ENCODE results near the gene PAFAH1B2. TPM values are rescaled to one million over a fixed set of nuclear protein-coding genes. Genes with fewer than 3 reads are reported as not detected.
A peak's percentile ranks its signal among the peaks of the same experiment; 100 is the strongest.

Gene PAFAH1B2
- total and polyA plus RNA-seq, 8 donors, result 14.9 to 174 (median 32.0) TPM

GRCh38 chr11:117199053-117199915, 55.2 kb downstream of the PAFAH1B2 start, which contains the start of gene TAGLN:
TAGLN (plus strand) TSS chr11:117199370; CDS start chr11:117203014, 3,644 bp downstream.
- Histone ChIP-seq H3K27ac (peak within 1 kb of the TSS; percentile 62 to 94 (median 89)), H3K9me3 (no peaks in the 10 kb centered on the region), H3K4me1 (peaks cover 22 to 76% (median 61%) of the 10 kb centered on the region in 4 donors), H3K27me3 (no peaks in the 10 kb centered on the region), H3K36me3 (peaks cover 18 to 59% (median 47%) of the 10 kb centered on the region in 4 donors), H3K4me3 (peak within 1 kb of the TSS; percentile 40 to 59 (median 54))
- WGBS, 5 donors, result 37 to 54% (median 51%) methylated on average over 17 to 34 of the region's 34 CpGs
- intact Hi-C loops (cut with DNase I; ENCODE audit: low total_unique reads), result no loop called here
- DNase-seq, result peak; percentile 47 to 94
- TF ChIP-seq EP300 (IDR thresholded peaks at IDR 0.05) (peak; percentile 65), POLR2AphosphoS5 (IDR thresholded peaks at IDR 0.05) (peak; percentile 74 to 94 (median 89)), POLR2A (IDR thresholded peaks at IDR 0.05) (peak in 2 of 4 donors; percentile 51 to 57), CTCF (IDR thresholded peaks at IDR 0.05) (no peak)

GRCh38 chr11:117199916-117200812, 56.1 kb downstream of the PAFAH1B2 start:
- H3K9me3 ChIP-seq, result no peaks in the 10 kb centered on the region
- H3K4me3 ChIP-seq, result peak overlapping the region; percentile 40 to 59 (median 54)
- peak overlapping the region; percentile 59 to 94 (median 89) for H3K27ac ChIP-seq
- H3K27me3 ChIP-seq, result no peaks in the 10 kb centered on the region
- H3K4me1 ChIP-seq, result peaks cover 22 to 82% (median 62%) of the 10 kb centered on the region in 4 donors
- TF ChIP-seq POLR2AphosphoS5 (IDR thresholded peaks at IDR 0.05) (no peak), CTCF (IDR thresholded peaks at IDR 0.05) (no peak), EP300 (IDR thresholded peaks at IDR 0.05) (no peak), POLR2A (IDR thresholded peaks at IDR 0.05) (no peak)
- DNase-seq, result no peak
- intact Hi-C loops (cut with DNase I; ENCODE audit: low total_unique reads), result no loop called here
- H3K36me3 ChIP-seq, result peaks cover 19 to 60% (median 51%) of the 10 kb centered on the region in 4 donors
- WGBS, 5 donors, result 46 to 63% (median 58%) methylated on average over 11 to 13 of the region's 13 CpGs

- Histone ChIP-seq H3K4me1 (peaks cover 22 to 81% (median 61%) of the 10 kb centered on the region in 4 donors), H3K36me3 (peaks cover 17 to 58% (median 48%) of the 10 kb centered on the region in 4 donors), H3K4me3 (peak overlapping the region; percentile 40 to 59 (median 54)), H3K27ac (peak overlapping the region; percentile 59 to 94 (median 89)), H3K9me3 (no peaks in the 10 kb centered on the region), H3K27me3 (no peaks in the 10 kb centered on the region)
- 51 to 78% (median 74%) methylated on average over 11 to 12 of the region's 12 CpGs for WGBS, 5 donors
- no peak for DNase-seq
- no peak for TF ChIP-seq POLR2AphosphoS5 (IDR thresholded peaks at IDR 0.05)
- no peak for TF ChIP-seq POLR2A (IDR thresholded peaks at IDR 0.05)
- intact Hi-C loops (cut with DNase I; ENCODE audit: low total_unique reads), result no loop called here
Measured at GRCh38 chr11:117200813-117201657, 56.9 kb downstream of the PAFAH1B2 start.

- no peak for DNase-seq
- Histone ChIP-seq H3K9me3 (no peaks in the 10 kb centered on the region), H3K4me3 (peak overlapping the region; percentile 40 to 59 (median 54)), H3K36me3 (peaks cover 13 to 53% (median 41%) of the 10 kb centered on the region in 4 donors), H3K27ac (peak overlapping the region; percentile 59 to 94 (median 89)), H3K4me1 (peaks cover 20 to 76% (median 54%) of the 10 kb centered on the region in 4 donors), H3K27me3 (no peaks in the 10 kb centered on the region)
- TF ChIP-seq POLR2A (IDR thresholded peaks at IDR 0.05), result no peak
- TF ChIP-seq POLR2AphosphoS5 (IDR thresholded peaks at IDR 0.05), result peak in 1 of 3 donors; percentile 7
- 55 to 83% (median 60%) methylated on average over 4 to 14 of the region's 14 CpGs for WGBS, 5 donors
- intact Hi-C loops (cut with DNase I; ENCODE audit: low total_unique reads), result no loop called here
Measured at GRCh38 chr11:117201658-117202305, 57.7 kb downstream of the PAFAH1B2 start.

All from stomach (tissue), 9 donors.